Measurements from ENCODE around the gene SATB2. TPM values are rescaled to one million over a fixed set of nuclear protein-coding genes. Genes with fewer than 3 reads are reported as not detected.

Gene SATB2
- polyA plus RNA-seq, 1 donor from 2014 or later: 0.21 TPM

DNA sequence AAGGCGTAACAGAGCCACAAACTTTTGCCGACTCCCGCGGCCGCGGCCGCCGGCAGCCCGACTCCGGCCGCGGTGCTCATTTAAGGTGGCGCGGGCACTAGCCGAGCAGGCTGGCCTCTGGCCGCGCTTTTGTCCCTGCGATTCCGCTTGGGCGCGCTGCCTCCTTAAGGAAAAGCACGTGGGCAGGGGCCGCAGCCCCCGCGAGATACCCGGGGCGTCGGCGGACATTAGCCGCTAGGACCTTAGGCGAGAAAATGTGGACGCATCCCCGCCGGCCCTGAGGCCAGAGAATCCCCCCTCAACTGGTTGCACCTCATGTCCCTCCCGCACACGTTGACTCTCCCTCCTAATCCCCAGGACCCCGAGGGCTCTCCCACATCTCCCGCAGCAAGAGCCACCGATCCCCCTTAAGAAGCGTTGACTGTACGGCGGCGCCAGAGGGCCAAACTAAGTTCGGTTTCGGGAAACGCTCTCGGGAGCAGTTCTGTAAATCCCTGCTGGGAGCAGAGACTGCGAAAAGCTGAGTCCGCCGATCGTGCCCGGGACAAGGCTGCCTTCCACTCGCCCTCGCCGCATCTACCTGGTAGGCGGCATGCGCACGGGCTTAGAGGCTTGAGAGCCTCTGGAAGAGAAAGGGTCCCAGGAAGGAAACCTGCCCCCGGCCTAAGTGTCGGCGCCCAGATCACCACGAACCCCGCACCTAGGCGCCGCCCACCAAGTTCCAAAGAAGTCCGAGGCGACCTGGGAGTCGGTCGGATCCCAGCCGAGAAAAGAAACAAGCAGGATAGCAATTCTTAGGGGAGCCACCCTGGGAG lies 1.8 kb upstream of the SATB2 start:
- H4K20me1 ChIP-seq (ENCODE audit: insufficient read depth): no peaks in the 10 kb centered on the region
- peak overlapping the region; percentile 88 for H3K4me3 ChIP-seq (ENCODE audit: low read length)
- H3K9ac ChIP-seq (ENCODE audit: low read length): peak overlapping the region; percentile 58
- no peaks in the 10 kb centered on the region for H3K9me3 ChIP-seq (ENCODE audit: low read length)
- H3K27me3 ChIP-seq (ENCODE audit: insufficient read depth, low read depth, low read length): peaks cover 100% of the 10 kb centered on the region
- no peaks in the 10 kb centered on the region for H3K9me2 ChIP-seq (ENCODE audit: insufficient read depth, low read length)
- H3K79me2 ChIP-seq (replicated peaks; ENCODE audit: insufficient read depth, low read length): no peaks in the 10 kb centered on the region
- peak overlapping the region; percentile 76 for H2AFZ ChIP-seq (ENCODE audit: low read depth, low read length)
- TF ChIP-seq MXI1 (conservative IDR thresholded peaks at IDR 0.05; ENCODE audit: poor library complexity, severe bottlenecking): peak; percentile 35
- no peak for TF ChIP-seq EP300 (conservative IDR thresholded peaks at IDR 0.05; ENCODE audit: poor library complexity, severe bottlenecking)
- TF ChIP-seq POLR2AphosphoS5 (IDR thresholded peaks at IDR 0.05): peak; percentile 34
- no peak for TF ChIP-seq EZH2 (IDR thresholded peaks at IDR 0.05; ENCODE audit: borderline replicate concordance, insufficient read depth, low read length, poor library complexity, severe bottlenecking)
- H3F3A ChIP-seq (ENCODE audit: insufficient read depth, low read length, poor library complexity, severe bottlenecking): no peaks in the 10 kb centered on the region
- H3K27ac ChIP-seq (ENCODE audit: low read length): no peak overlapping the region
- H3K4me2 ChIP-seq (ENCODE audit: low read length): peak overlapping the region; percentile 73
- H3K36me3 ChIP-seq (ENCODE audit: insufficient read depth, low read length): no peaks in the 10 kb centered on the region

DNA sequence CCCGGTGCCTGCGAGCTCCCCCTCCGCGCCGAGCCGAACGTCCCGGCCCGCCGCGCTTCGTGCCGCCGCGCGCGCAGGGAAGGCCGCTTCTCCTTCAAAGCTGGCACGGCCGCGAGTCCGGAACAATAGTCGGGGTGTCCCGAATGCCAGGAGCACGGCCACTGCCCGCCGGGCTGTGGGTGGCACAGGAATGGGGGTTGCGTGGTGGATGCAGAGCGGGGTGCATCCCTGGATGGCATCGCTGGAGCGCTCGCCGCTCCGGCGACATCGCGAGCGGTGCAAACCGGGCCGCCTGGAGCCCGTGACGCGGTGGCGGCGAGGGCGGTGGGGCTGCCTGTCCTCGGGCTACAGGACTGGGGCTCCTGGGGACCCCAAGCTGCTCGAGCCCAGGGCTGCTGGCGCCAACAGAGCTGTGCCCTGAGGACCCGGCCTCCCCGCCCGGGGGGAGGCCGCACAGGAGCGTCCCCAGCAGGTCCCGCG lies 1.1 kb upstream of the SATB2 start:
- peak overlapping the region; percentile 76 for H2AFZ ChIP-seq (ENCODE audit: low read depth, low read length)
- H3K79me2 ChIP-seq (replicated peaks; ENCODE audit: insufficient read depth, low read length): no peaks in the 10 kb centered on the region
- no peaks in the 10 kb centered on the region for H4K20me1 ChIP-seq (ENCODE audit: insufficient read depth)
- H3K9ac ChIP-seq (ENCODE audit: low read length): peak overlapping the region; percentile 58
- H3K4me3 ChIP-seq (ENCODE audit: low read length): peak overlapping the region; percentile 88
- peaks cover 100% of the 10 kb centered on the region for H3K27me3 ChIP-seq (ENCODE audit: insufficient read depth, low read depth, low read length)
- no peak overlapping the region for H3K27ac ChIP-seq (ENCODE audit: low read length)
- H3K36me3 ChIP-seq (ENCODE audit: insufficient read depth, low read length): no peaks in the 10 kb centered on the region
- peak overlapping the region; percentile 73 for H3K4me2 ChIP-seq (ENCODE audit: low read length)
- no peaks in the 10 kb centered on the region for H3K9me2 ChIP-seq (ENCODE audit: insufficient read depth, low read length)
- no peaks in the 10 kb centered on the region for H3K9me3 ChIP-seq (ENCODE audit: low read length)
- peak; percentile 94 for TF ChIP-seq EZH2 (IDR thresholded peaks at IDR 0.05; ENCODE audit: borderline replicate concordance, insufficient read depth, low read length, poor library complexity, severe bottlenecking)
- TF ChIP-seq, protein P1, sequence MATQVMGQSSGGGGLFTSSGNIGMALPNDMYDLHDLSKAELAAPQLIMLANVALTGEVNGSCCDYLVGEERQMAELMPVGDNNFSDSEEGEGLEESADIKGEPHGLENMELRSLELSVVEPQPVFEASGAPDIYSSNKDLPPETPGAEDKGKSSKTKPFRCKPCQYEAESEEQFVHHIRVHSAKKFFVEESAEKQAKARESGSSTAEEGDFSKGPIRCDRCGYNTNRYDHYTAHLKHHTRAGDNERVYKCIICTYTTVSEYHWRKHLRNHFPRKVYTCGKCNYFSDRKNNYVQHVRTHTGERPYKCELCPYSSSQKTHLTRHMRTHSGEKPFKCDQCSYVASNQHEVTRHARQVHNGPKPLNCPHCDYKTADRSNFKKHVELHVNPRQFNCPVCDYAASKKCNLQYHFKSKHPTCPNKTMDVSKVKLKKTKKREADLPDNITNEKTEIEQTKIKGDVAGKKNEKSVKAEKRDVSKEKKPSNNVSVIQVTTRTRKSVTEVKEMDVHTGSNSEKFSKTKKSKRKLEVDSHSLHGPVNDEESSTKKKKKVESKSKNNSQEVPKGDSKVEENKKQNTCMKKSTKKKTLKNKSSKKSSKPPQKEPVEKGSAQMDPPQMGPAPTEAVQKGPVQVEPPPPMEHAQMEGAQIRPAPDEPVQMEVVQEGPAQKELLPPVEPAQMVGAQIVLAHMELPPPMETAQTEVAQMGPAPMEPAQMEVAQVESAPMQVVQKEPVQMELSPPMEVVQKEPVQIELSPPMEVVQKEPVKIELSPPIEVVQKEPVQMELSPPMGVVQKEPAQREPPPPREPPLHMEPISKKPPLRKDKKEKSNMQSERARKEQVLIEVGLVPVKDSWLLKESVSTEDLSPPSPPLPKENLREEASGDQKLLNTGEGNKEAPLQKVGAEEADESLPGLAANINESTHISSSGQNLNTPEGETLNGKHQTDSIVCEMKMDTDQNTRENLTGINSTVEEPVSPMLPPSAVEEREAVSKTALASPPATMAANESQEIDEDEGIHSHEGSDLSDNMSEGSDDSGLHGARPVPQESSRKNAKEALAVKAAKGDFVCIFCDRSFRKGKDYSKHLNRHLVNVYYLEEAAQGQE (IDR thresholded peaks at IDR 0.05; ENCODE audit: borderline replicate concordance): no peak
- no peaks in the 10 kb centered on the region for H3F3A ChIP-seq (ENCODE audit: insufficient read depth, low read length, poor library complexity, severe bottlenecking)

DNA sequence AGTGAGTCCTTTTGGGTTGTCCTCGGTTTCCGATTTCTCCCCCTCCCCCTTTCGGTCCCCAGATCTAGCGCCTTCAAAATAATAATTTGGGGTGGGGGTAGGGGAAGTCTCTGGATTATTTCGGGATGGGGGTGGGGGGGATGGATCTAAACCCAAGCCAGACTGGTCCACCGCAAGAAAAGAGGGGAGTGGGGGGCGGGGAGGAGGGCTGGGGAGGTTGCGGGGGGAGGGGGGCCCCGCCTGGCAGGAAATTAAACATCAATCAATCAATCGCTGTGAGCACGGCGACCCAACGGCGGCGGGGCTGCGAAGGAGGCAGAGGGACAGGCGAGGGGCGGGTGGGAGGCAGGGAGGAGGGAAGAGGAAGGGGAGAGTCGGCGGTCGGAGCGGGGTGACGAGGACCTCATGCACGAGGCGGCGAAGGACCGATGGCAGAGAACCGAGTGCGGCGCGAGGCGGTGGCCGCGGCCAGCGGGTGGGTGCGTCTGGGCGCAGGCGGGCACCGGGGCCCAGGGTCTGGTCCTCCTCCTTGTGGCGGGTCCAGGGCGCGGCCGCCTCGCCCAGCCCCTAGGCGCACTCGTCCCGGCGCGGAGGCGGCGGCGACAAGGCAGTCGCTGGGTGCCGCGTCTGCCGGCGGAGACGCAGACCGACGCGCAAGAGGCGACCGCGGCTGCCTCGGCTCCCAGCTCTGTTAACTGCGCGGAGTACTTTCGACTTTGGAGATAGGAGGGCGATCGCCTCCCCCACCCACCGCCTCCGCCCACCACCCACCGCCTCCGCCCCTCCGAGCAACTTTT lies 468 bp upstream of the SATB2 start:
- H3K27ac ChIP-seq (ENCODE audit: low read length): no peak overlapping the region
- TF ChIP-seq EP300 (conservative IDR thresholded peaks at IDR 0.05; ENCODE audit: poor library complexity, severe bottlenecking) (no peak), RAD21 (conservative IDR thresholded peaks at IDR 0.05) (no peak), SMC3 (conservative IDR thresholded peaks at IDR 0.05; ENCODE audit: poor library complexity) (no peak), TAF1 (IDR thresholded peaks at IDR 0.05; ENCODE audit: low read depth) (no peak), EZH2 (IDR thresholded peaks at IDR 0.05; ENCODE audit: borderline replicate concordance, insufficient read depth, low read length, poor library complexity, severe bottlenecking) (no peak), POLR2AphosphoS5 (IDR thresholded peaks at IDR 0.05) (no peak), MXI1 (conservative IDR thresholded peaks at IDR 0.05; ENCODE audit: poor library complexity, severe bottlenecking) (no peak)
- TF ChIP-seq, protein P1 (IDR thresholded peaks at IDR 0.05; ENCODE audit: borderline replicate concordance): no peak
- TF ChIP-seq, protein P2, sequence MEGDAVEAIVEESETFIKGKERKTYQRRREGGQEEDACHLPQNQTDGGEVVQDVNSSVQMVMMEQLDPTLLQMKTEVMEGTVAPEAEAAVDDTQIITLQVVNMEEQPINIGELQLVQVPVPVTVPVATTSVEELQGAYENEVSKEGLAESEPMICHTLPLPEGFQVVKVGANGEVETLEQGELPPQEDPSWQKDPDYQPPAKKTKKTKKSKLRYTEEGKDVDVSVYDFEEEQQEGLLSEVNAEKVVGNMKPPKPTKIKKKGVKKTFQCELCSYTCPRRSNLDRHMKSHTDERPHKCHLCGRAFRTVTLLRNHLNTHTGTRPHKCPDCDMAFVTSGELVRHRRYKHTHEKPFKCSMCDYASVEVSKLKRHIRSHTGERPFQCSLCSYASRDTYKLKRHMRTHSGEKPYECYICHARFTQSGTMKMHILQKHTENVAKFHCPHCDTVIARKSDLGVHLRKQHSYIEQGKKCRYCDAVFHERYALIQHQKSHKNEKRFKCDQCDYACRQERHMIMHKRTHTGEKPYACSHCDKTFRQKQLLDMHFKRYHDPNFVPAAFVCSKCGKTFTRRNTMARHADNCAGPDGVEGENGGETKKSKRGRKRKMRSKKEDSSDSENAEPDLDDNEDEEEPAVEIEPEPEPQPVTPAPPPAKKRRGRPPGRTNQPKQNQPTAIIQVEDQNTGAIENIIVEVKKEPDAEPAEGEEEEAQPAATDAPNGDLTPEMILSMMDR (IDR thresholded peaks at IDR 0.05; ENCODE audit: poor library complexity, severe bottlenecking): no peak
- H3F3A ChIP-seq (ENCODE audit: insufficient read depth, low read length, poor library complexity, severe bottlenecking): no peaks in the 10 kb centered on the region
- no peak overlapping the region for H2AFZ ChIP-seq (ENCODE audit: low read depth, low read length)
- H3K27me3 ChIP-seq (ENCODE audit: insufficient read depth, low read depth, low read length): peaks cover 100% of the 10 kb centered on the region
- peak overlapping the region; percentile 88 for H3K4me3 ChIP-seq (ENCODE audit: low read length)
- no peaks in the 10 kb centered on the region for H3K36me3 ChIP-seq (ENCODE audit: insufficient read depth, low read length)
- H3K9ac ChIP-seq (ENCODE audit: low read length): no peak overlapping the region
- H4K20me1 ChIP-seq (ENCODE audit: insufficient read depth): no peaks in the 10 kb centered on the region
- no peak overlapping the region for H3K4me2 ChIP-seq (ENCODE audit: low read length)
- no peaks in the 10 kb centered on the region for H3K9me3 ChIP-seq (ENCODE audit: low read length)
- no peaks in the 10 kb centered on the region for H3K9me2 ChIP-seq (ENCODE audit: insufficient read depth, low read length)
- no peaks in the 10 kb centered on the region for H3K79me2 ChIP-seq (replicated peaks; ENCODE audit: insufficient read depth, low read length)
